GM12874 (cell line): ENCODE results near the gene WWOX.

ENCODE experiments used
- CTCF ChIP-seq: IDR thresholded peaks from 2 replicates; pipeline ENCODE4 v1.5.1; 2011; ENCODE audit warnings: low read depth, mild to moderate bottlenecking, control low read depth, low read length, moderate library complexity; ENCODE audit not compliant: insufficient read depth

The WWOX gene

GRCh38 chr16:78292086-78292843, 192.8 kb downstream of the WWOX start:
- no peak for TF ChIP-seq CTCF

DNA sequence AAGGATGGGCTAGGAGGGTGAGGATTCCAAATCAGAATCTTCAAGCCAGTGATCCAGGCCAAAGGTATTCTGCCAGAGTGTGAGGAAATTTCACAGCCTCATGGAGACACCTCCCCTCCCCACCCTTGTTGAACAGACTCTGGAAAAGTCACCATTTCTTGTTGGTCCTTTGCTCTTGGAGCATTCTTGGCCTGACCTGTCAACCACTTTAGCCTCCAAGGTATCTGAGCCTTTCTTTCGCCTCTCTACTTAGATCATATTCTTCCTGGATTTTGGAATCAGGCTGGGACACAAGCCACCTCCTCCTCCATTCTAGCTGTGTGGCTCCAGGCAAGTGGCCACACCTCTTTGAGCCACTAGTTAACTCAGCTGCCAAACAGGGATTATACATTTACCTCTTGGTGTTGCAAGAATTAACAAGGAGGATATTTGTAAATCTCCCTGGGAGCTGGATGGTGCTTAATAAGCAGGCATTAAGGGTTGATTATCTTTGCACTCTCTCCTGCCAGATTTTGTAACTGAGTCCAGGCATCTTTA, 193.5 kb downstream of the WWOX start:
- no peak for TF ChIP-seq CTCF

DNA sequence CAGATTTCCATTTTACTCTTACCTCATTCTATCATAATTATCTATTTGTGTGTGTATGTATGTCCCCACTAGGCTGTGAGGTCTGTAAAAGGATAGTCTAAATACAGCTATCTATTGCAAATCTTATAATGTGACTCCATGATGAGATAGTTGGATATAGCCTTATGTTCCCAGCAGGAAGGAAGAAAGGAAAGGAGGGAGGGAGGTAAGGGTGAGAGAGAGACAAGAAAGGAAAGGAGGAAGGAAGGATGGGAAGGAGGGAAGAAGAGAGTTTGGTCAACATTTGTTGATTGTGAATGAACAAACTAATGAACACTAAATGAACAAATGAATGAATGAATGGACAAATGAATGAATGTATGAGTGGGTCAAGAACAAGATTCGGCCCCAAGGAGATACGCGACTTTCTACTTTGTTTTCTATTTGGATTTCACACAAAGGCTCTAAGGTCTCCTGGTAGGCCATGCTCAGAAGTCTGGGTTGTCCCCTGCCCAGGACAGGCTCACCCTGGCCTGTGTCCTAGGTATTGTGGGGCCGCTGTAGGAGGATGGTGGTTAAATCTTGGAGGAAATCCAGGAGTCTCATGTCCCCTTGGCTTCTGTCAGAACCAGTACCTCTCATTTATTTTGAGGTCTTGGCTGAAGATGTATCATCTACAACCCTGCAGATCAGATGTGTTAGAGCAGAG, 195.2 kb downstream of the WWOX start:
- no peak for TF ChIP-seq CTCF

DNA sequence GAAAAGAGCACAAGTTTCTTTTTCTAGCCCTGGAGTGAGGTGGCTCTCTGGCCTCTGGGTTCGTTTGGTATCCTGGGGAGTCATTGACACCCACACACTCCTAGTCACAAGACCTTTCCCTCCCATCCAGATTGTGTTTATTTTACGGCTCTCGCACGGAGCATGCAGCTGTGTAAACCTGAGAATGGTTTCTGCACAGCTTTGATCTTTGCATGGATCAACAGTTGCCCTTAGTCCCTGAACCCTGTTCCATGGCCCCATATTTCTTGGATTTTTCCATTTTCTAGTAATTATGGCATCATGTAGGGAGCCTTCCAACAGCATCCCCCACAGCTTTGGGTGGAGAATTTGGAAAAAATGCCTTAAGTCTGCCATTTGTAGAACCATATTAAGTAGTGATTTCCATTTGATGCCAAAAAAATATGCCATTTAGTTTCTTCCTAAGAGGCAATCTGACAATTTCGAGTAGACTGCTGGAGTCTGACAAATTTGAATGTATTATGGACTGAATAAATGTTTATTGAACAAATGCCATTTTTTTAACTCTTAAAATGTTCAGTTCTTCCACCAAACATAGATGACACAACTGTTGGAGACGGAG, 197.7 kb downstream of the WWOX start:
- TF ChIP-seq CTCF: no peak

DNA sequence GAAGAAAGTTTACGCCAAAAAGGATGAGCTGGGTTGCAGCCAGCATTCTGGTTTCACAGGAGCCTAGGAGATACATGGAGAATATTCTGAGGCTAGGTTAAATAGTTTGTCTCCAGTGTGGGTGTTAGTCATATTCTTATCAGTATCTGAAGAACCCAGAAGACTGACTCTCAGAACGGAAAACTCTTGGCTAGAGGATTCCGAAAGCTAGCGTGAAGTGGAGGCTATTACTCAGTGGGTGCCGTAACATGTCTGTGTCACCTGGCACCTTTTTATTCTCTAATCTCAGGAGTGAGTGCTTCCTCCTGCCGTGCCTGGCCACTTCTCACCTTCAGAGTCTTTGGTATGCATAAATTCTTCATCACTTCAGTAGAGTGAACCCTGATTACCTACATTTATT, 199.5 kb downstream of the WWOX start:
- no peak for TF ChIP-seq CTCF

DNA sequence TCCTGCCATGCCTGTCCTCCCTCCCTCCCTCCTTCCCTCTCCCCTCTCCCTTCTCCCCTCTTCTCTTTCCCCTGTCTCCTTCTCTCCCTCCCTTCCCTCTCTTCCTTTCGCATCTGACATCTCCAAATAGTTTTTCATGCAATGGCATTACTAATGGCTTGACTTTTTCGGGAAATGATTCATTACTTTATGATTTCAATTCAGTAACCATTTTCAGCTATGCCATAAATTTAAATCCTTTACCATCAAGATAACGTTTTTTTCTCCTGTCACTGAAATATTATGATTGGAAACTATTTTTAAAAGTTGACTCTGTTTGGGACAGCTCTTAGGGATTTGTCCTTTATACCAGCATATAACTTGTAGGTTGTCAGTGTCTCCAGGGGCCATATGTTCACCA, 201.0 kb downstream of the WWOX start:
- no peak for TF ChIP-seq CTCF

- TF ChIP-seq CTCF: no peak
Observed at GRCh38 chr16:78303946-78304345, 204.5 kb downstream of the WWOX start.
